Sigmoid colon (tissue), 4 donors: ENCODE data around the gene ATP2B2.

Source experiments
- POLR2A ChIP-seq, 2 donors: fragments of 450-650 bp; IDR thresholded peaks; one replicate each; pipeline ENCODE4 v1.6.1; 2016; ENCODE audit warnings: antibody characterized with exemption in 2 of 2, mild to moderate bottlenecking in 2 of 2, moderate library complexity in 2 of 2
- POLR2AphosphoS5 ChIP-seq, 4 donors: sonication (generic); formaldehyde crosslinking; IDR thresholded peaks; one replicate each; pipeline ENCODE4 v1.6.1; 2017; ENCODE audit warnings: antibody characterized with exemption in 4 of 4
- TF ChIP-seq, protein P1 (sequence below), 4 experiments: fragments of 450-650 bp in 3 of 4; fragments of 200-600 bp in 1 of 4; IDR thresholded peaks; one replicate each; pipeline ENCODE4 v1.5.1; 2016 to 2019; ENCODE audit warnings: antibody characterized with exemption in 4 of 4, mild to moderate bottlenecking in 3 of 4, moderate library complexity in 2 of 4

DNA sequence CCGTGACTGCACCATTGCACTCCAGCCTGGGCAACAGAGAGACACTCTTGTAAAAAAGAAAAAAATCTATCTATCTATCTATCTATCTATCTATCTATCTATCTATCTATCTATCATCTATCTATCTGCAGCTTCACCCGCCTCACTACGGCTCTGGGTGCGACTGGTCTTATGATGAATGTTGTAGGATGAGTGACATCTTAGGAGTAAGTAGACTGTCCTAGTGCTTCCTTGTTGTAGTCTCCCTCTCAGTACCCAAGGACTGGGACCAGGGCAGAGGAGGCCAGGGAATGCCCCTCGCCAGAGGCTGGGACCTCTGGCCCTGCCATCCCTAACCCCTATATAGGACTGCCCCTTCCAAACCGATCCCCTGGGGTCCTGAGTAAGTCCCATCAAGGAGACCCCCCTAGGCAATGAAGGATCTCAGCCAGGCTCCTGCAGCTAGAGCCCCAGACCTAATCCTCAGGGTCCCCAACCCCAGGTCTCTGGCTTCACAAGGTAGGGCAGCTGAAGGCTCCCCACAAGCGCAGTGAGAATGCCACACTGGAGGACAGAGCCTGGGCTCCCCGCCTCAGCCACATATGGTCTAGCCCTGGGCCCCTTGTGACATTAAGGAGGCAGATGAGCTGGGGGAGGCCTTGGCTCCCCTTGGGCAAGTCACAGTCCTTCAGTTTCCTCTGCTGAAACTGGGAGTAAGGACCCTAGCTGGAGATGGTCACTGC is 183.6 kb downstream of the ATP2B2 start:
- TF ChIP-seq POLR2A (IDR thresholded peaks at IDR 0.05) (no peak), POLR2AphosphoS5 (IDR thresholded peaks at IDR 0.05) (no peak)
- TF ChIP-seq, protein P1, sequence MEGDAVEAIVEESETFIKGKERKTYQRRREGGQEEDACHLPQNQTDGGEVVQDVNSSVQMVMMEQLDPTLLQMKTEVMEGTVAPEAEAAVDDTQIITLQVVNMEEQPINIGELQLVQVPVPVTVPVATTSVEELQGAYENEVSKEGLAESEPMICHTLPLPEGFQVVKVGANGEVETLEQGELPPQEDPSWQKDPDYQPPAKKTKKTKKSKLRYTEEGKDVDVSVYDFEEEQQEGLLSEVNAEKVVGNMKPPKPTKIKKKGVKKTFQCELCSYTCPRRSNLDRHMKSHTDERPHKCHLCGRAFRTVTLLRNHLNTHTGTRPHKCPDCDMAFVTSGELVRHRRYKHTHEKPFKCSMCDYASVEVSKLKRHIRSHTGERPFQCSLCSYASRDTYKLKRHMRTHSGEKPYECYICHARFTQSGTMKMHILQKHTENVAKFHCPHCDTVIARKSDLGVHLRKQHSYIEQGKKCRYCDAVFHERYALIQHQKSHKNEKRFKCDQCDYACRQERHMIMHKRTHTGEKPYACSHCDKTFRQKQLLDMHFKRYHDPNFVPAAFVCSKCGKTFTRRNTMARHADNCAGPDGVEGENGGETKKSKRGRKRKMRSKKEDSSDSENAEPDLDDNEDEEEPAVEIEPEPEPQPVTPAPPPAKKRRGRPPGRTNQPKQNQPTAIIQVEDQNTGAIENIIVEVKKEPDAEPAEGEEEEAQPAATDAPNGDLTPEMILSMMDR (IDR thresholded peaks at IDR 0.05), result no peak
